Tibial artery (tissue), 4 donors: Measurements from ENCODE around the gene DLG4.

Experiments used
- DNase-seq, 2 donors: peaks; one replicate each; pipeline ENCODE4 v3.0.0-alpha.2; 2019
- H3K27ac ChIP-seq, 2 donors: fragments of 200-600 bp; sonication (generic) in 1 of 2; 1 replicate in 1 of 2; 2 replicates in 1 of 2; pipeline ENCODE4 v1.5.1; 2018 to 2019; ENCODE audit warnings: mild to moderate bottlenecking in 1 of 2
- H3K27me3 ChIP-seq, 2 donors: fragments of 200-600 bp; sonication (generic) in 1 of 2; one replicate each; pipeline versions ENCODE4 v1.5.1 to v1.6.0; 2016 to 2019
- H3K36me3 ChIP-seq, 3 donors: fragments of 200-600 bp; sonication (generic) in 2 of 3; one replicate each; pipeline ENCODE4 v1.5.1; 2016 to 2019; ENCODE audit warnings: mild to moderate bottlenecking in 2 of 3
- H3K4me1 ChIP-seq, 4 donors: fragments of 200-600 bp; sonication (generic) in 2 of 4; 1 replicate in 3 of 4; 2 replicates in 1 of 4; pipeline ENCODE4 v1.5.1; 2016 to 2019
- H3K4me3 ChIP-seq, 2 donors: fragments of 200-600 bp; sonication (generic) in 1 of 2; 1 replicate in 1 of 2; 2 replicates in 1 of 2; pipeline ENCODE4 v1.5.1; 2018 to 2019; ENCODE audit warnings: mild to moderate bottlenecking in 2 of 2
- H3K9me3 ChIP-seq, 3 donors: fragments of 200-600 bp; sonication (generic) in 1 of 3; one replicate each; pipeline ENCODE4 v1.5.1; 2016 to 2019
- CTCF ChIP-seq, 2 experiments: fragments of 200-600 bp in 1 of 2; fragments of 450-650 bp in 1 of 2; IDR thresholded peaks; one replicate each; pipeline ENCODE4 v1.5.1; 2017 to 2019; ENCODE audit warnings: antibody characterized with exemption in 2 of 2, mild to moderate bottlenecking in 1 of 2, moderate library complexity in 1 of 2
- intact Hi-C: fragments of 100-400 bp; cut with DNase I; formaldehyde crosslinking; loops from one replicate; pipeline ENCODE4 v1.15.0; 2023; ENCODE audit warnings: low total_unique reads

Gene DLG4

GRCh38 chr17:7219812-7220592, at the start of gene DLG4, which contains the start of gene ACADVL:
Gene DLG4 (minus strand): TSS chr17:7219836.
Gene ACADVL (plus strand): TSS chr17:7219938. CDS start chr17:7219985, 47 bp downstream.
- intact Hi-C loops: no loop called here
- Histone ChIP-seq H3K27ac (peak within 1 kb of the TSS; percentile 92 to 98), H3K36me3 (peaks cover 13 to 41% (median 28%) of the 10 kb centered on the region in 3 donors), H3K4me1 (peaks cover 0 to 60% (median 44%) of the 10 kb centered on the region in 4 donors), H3K4me3 (peak within 1 kb of the TSS; percentile 75 to 99), H3K9me3 (no peaks in the 10 kb centered on the region), H3K27me3 (peaks cover 0 to 13% of the 10 kb centered on the region in 2 donors)
- DNase-seq: peak; percentile 94 to 95
- no peak for TF ChIP-seq CTCF (IDR thresholded peaks at IDR 0.05)

- Histone ChIP-seq H3K4me3 (no peak overlapping the region), H3K4me1 (peaks cover 0 to 16% (median 9%) of the 10 kb centered on the region in 4 donors), H3K27me3 (peaks cover 6 to 79% of the 10 kb centered on the region in 2 donors), H3K27ac (no peak overlapping the region), H3K9me3 (no peaks in the 10 kb centered on the region), H3K36me3 (no peaks in the 10 kb centered on the region)
- no peak for DNase-seq
- TF ChIP-seq CTCF (IDR thresholded peaks at IDR 0.05): no peak
- intact Hi-C loops: no loop called here
These were observed 47.1 kb upstream of the DLG4 start for GRCh38 chr17:7266784-7267183.

DNA sequence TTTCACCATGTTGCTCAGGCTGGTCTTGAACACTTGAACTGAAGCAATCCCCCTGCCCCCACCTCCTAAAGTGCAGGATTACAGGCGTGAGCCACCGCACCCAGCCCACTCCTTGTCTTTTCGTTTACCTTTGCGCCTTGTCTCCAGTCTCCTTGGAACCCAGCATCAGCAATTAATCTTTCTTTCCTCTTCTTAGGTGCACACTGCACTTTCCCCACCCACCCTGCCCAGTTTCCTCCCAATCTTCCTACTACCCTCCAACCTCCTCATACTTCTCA, 44.1 kb upstream of the DLG4 start:
- intact Hi-C loops: loop anchor here (5.0 kb wide), 1 partner anchor 39 kb away; no protein-coding TSS in a partner anchor
- peaks cover 2 to 16% (median 11%) of the 10 kb centered on the region in 3 donors for H3K36me3 ChIP-seq
- no peaks in the 10 kb centered on the region for H3K9me3 ChIP-seq
- H3K27ac ChIP-seq: no peak overlapping the region
- peaks cover 6 to 74% of the 10 kb centered on the region in 2 donors for H3K27me3 ChIP-seq
- no peak overlapping the region for H3K4me3 ChIP-seq
- no peak for TF ChIP-seq CTCF (IDR thresholded peaks at IDR 0.05)
- peaks cover 0 to 38% (median 21%) of the 10 kb centered on the region in 4 donors for H3K4me1 ChIP-seq
- no peak for DNase-seq

GRCh38 chr17:7262935-7263800, 43.5 kb upstream of the DLG4 start:
- no peak overlapping the region for H3K4me3 ChIP-seq
- peaks cover 0 to 38% (median 21%) of the 10 kb centered on the region in 4 donors for H3K4me1 ChIP-seq
- no peak for DNase-seq
- H3K36me3 ChIP-seq: peaks cover 6 to 21% (median 17%) of the 10 kb centered on the region in 3 donors
- H3K27ac ChIP-seq: no peak overlapping the region
- intact Hi-C loops: loop anchor here (5.0 kb wide), 1 partner anchor 39 kb away; no protein-coding TSS in a partner anchor
- TF ChIP-seq CTCF (IDR thresholded peaks at IDR 0.05): no peak
- H3K27me3 ChIP-seq: peaks cover 6 to 69% of the 10 kb centered on the region in 2 donors
- H3K9me3 ChIP-seq: no peaks in the 10 kb centered on the region

DNA sequence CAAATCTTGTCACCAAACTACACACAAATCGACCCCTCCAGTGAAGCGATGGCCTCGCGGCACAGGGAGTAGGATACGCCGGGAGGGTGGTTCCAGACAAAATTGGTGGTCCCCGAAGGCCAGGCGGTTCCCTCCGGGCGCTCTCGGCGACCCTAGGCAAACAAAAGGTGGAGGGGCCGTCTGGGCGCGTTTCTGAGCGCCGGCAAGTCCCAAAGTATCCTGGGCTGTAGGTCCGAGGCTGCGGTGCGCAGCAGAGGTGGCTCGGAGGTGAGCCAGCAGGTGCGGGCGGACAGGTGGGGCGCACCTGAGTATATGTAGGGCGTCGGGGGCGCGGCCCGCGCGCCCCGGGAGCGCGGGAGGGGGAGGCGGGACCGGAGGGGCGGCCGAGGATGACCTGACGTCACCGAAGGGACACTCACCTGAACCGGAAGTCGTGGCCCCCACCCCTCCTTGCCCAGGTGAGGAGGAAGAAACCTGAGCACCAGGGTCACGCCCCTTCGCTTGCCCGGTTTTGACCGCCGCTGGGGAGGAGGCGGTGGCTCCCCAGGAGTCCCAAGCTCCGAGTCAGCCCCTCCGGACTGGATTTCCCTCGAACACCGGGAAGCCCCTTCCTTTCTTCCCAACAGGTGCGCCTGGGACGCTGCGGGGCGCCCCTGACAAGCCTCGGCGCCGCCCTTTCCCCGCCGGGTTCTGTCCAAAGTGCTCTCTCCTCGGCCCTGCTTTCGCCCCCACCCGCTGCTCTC, 42.7 kb upstream of the DLG4 start, which contains the start of gene CLDN7:
CLDN7 (minus strand) TSS at position 287 of the 743 bp plus-strand sequence. CDS start 435 bp downstream, outside the sequence.
- intact Hi-C loops: loop anchor here (5.0 kb wide), 1 partner anchor 40 kb away; no protein-coding TSS in a partner anchor
- Histone ChIP-seq H3K9me3 (no peaks in the 10 kb centered on the region), H3K4me3 (peak within 1 kb of the TSS; percentile 32 to 52), H3K36me3 (peaks cover 9 to 29% (median 23%) of the 10 kb centered on the region in 3 donors), H3K27ac (no peak within 1 kb of the TSS), H3K4me1 (peaks cover 0 to 38% (median 21%) of the 10 kb centered on the region in 4 donors), H3K27me3 (peaks cover 6 to 65% of the 10 kb centered on the region in 2 donors)
- DNase-seq: no peak
- TF ChIP-seq CTCF (IDR thresholded peaks at IDR 0.05): no peak
